Endothelial cell (in vitro differentiated cells): Measurements from ENCODE around the gene DLGAP1. TPM values are rescaled to one million over a fixed set of nuclear protein-coding genes. Genes with fewer than 3 reads are reported as not detected.

Experiments
- DNase-seq: peaks from one replicate; pipeline ENCODE4 v3.0.0; 2021; ENCODE audit warnings: low spot score
- H3K27ac Mint-ChIP-seq: one replicate; pipeline ENCODE4 v1.8.0; 2021; ENCODE audit warnings: mixed read lengths, inconsistent platforms; ENCODE audit not compliant: unreplicated experiment
- H3K27me3 Mint-ChIP-seq: one replicate; pipeline ENCODE4 v1.8.0; 2021; ENCODE audit warnings: mild to moderate bottlenecking, moderate library complexity, mixed read lengths, inconsistent platforms; ENCODE audit not compliant: unreplicated experiment
- H3K36me3 Mint-ChIP-seq: one replicate; pipeline ENCODE4 v1.8.0; 2021; ENCODE audit warnings: mild to moderate bottlenecking, low read depth, mixed read lengths, inconsistent platforms; ENCODE audit not compliant: unreplicated experiment
- H3K4me1 Mint-ChIP-seq: one replicate; pipeline ENCODE4 v1.8.0; 2021; ENCODE audit warnings: mild to moderate bottlenecking, mixed read lengths, inconsistent platforms; ENCODE audit not compliant: unreplicated experiment
- H3K4me3 Mint-ChIP-seq: one replicate; pipeline ENCODE4 v1.8.0; 2021; ENCODE audit warnings: mild to moderate bottlenecking, mixed read lengths, inconsistent platforms; ENCODE audit not compliant: unreplicated experiment
- H3K9me3 Mint-ChIP-seq: one replicate; pipeline ENCODE4 v1.8.0; 2021; ENCODE audit warnings: mixed read lengths, inconsistent platforms; ENCODE audit not compliant: unreplicated experiment
- total RNA-seq: library from RNA; stranded (reverse); fragmentation: NEBNext Ultra II Directional; extraction: Animal tissue kit (Norgen Biotek cat#: 25700); gene quantifications from one replicate; pipeline ENCODE4 v1.2.1, GENCODE V29; 2021; ENCODE audit not compliant: unreplicated experiment
- TF ChIP-seq, protein P1 (sequence below): fragments of 200-600 bp; sonication (generic); IDR thresholded peaks from one replicate; pipeline ENCODE4 v1.5.0; 2021; ENCODE audit warnings: antibody characterized with exemption; ENCODE audit not compliant: unreplicated experiment

Gene DLGAP1
- total RNA-seq, 1 donor from 2014 or later = 1.8 TPM

DNA sequence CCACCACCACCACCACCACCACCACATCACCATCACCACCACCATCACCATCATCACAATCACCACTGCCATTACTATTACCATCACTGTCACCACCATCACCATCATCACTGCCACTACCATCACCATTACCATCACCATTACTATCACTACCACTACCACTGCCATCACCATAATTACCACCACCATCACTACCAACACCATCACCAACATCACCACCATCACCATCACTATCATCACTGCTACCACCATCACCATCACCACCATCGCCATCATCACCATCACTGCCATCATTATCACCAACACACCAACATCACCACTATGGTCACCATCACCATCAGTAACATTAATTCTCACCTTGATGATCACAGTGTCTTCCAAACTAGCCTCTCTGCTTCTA, 713.8 kb downstream of the DLGAP1 start:
- Mint-ChIP-seq H3K4me1 (peaks cover 5% of the 10 kb centered on the region), H3K36me3 (peaks cover 6% of the 10 kb centered on the region), H3K27ac (peak overlapping the region; percentile 34), H3K4me3 (peak overlapping the region; percentile 12), H3K27me3 (peaks cover 2% of the 10 kb centered on the region), H3K9me3 (peaks cover 5% of the 10 kb centered on the region)
- DNase-seq = no peak
- TF ChIP-seq, protein P1, sequence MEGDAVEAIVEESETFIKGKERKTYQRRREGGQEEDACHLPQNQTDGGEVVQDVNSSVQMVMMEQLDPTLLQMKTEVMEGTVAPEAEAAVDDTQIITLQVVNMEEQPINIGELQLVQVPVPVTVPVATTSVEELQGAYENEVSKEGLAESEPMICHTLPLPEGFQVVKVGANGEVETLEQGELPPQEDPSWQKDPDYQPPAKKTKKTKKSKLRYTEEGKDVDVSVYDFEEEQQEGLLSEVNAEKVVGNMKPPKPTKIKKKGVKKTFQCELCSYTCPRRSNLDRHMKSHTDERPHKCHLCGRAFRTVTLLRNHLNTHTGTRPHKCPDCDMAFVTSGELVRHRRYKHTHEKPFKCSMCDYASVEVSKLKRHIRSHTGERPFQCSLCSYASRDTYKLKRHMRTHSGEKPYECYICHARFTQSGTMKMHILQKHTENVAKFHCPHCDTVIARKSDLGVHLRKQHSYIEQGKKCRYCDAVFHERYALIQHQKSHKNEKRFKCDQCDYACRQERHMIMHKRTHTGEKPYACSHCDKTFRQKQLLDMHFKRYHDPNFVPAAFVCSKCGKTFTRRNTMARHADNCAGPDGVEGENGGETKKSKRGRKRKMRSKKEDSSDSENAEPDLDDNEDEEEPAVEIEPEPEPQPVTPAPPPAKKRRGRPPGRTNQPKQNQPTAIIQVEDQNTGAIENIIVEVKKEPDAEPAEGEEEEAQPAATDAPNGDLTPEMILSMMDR = no peak

DNA sequence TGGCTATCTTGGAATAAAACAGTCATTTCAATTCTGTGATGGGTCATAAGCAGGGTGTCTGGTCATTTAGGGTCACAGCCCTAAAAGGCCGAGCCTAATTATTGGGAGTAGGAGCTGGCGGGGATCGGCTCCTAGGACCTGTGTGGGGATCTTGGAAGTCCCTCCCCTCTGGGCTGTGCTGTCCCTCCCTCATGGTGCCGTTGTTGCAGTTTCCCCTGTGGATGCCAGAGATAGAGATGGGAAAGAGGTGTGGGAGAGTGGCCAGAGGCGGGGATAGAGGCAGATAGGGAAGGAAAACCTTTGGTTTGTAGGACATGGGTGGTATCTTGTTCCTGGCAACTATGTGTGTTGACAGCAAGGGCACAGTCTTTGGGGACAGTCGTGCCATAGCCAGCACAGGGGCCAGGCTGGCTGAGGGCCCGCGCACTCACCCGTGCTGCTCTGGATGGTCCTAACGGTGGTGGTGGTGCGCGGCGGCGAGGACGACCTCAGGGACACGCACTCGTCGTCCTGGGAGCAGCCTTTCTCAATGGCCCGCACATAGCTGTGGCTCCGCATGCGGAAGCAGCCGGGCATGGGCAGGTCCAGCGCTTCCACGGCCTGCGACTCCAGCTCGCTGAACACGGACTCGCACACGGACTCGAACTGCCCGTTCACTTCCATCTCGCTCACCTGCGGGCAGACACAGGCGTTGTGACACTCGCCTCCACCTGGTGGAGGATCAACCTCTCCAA, 726.2 kb downstream of the DLGAP1 start:
- TF ChIP-seq, protein P1 = no peak
- H3K9me3 Mint-ChIP-seq = no peaks in the 10 kb centered on the region
- H3K27me3 Mint-ChIP-seq = no peaks in the 10 kb centered on the region
- H3K36me3 Mint-ChIP-seq = no peaks in the 10 kb centered on the region
- no peak overlapping the region for H3K27ac Mint-ChIP-seq
- no peak for DNase-seq
- no peaks in the 10 kb centered on the region for H3K4me1 Mint-ChIP-seq
- H3K4me3 Mint-ChIP-seq = no peak overlapping the region

DNA sequence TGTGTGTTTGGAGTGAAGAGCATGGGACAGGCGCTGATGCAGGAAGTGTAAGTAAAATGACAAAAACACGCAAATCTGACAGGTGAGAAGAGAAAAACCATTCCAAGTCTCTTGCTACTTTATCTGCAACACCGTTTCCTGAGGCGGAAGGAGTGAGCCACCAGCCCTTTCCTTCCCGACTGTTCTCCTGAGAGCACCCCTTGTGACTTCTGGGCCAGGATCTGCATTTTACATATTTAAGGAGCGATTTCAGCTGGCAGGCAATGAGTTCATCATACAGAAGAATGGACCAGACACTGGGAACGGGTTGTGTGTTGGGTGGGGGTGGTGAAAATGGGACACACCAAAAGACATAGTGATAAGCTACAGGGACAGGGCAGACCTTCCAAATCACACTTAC, 727.8 kb downstream of the DLGAP1 start:
- H3K4me1 Mint-ChIP-seq = no peaks in the 10 kb centered on the region
- DNase-seq = no peak
- H3K9me3 Mint-ChIP-seq = no peaks in the 10 kb centered on the region
- H3K27ac Mint-ChIP-seq = no peak overlapping the region
- H3K27me3 Mint-ChIP-seq = no peaks in the 10 kb centered on the region
- no peaks in the 10 kb centered on the region for H3K36me3 Mint-ChIP-seq
- TF ChIP-seq, protein P1 = no peak
- H3K4me3 Mint-ChIP-seq = no peak overlapping the region

DNA sequence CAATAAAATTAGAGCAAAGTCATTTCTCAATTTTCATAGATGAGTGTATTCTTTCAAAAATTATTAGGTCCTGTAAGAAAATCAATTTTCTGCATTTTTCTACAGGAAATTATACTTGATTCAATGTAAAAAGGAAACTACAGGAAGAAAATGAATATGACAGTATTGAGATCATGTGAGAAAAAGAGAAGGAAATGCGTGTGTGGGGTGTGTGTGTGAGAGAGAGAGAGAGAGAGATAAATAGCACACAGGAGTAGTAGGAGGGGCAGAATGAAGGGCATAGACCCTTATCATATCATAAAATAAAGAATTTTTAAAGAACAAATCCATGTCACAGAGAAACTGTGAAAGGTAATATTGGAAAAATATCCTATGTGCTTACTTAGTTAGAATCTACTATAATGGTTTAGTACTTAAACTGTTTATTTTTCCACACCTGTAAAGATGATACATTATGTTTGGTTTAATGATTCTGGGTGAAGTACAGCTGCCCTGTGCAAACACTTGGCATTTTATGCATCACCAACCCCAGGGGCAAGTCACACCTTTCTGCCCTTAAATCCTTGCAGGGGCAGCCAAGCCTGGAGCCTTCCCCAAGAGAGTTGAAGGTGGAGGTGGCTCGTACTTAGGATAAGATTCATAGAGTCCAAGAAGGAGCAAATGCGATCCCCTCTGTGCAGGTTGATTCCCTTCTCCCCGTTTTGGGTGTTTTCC, 728.7 kb downstream of the DLGAP1 start:
- TF ChIP-seq, protein P1 = no peak
- Mint-ChIP-seq H3K4me3 (no peak overlapping the region), H3K27ac (no peak overlapping the region), H3K9me3 (no peaks in the 10 kb centered on the region), H3K36me3 (no peaks in the 10 kb centered on the region), H3K27me3 (no peaks in the 10 kb centered on the region), H3K4me1 (no peaks in the 10 kb centered on the region)
- no peak for DNase-seq

DNA sequence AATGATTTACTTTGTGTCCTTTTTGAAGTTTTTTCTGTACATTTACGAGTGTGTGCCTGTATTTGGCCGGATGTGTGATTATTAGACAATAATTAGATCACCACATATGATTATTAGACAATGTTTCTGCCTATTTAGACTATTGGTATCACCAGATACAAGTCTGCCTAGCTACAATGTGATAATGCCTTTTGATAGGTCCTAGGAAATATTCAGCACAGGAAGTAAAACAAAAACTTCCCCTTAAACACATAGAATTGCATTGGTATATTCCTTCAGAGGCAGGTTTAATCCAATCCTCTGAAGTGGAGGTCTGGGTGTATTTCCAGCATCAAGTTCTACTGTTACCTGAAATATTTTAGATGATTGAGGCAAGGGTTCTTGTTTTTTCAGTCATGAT, 730.0 kb downstream of the DLGAP1 start:
- Mint-ChIP-seq H3K4me3 (no peak overlapping the region), H3K27ac (no peak overlapping the region), H3K27me3 (no peaks in the 10 kb centered on the region), H3K4me1 (no peaks in the 10 kb centered on the region), H3K36me3 (no peaks in the 10 kb centered on the region), H3K9me3 (no peaks in the 10 kb centered on the region)
- TF ChIP-seq, protein P1 = no peak
- DNase-seq = no peak
